A673 (cell line): ENCODE measurements around the gene TMSB15A.
"Not testable (repeated sequence)": the region's sequence is repeated elsewhere in the genome, so short reads cannot be mapped to it uniquely, and the experiment has no call there.

Source experiments
- CTCF ChIP-seq: fragments of 300-800, 200-600 bp; sonication (generic); conservative IDR thresholded peaks from 2 replicates; pipeline ENCODE4 v1.5.1; 2017; ENCODE audit warnings: low read depth, mild to moderate bottlenecking, antibody characterized with exemption, low read length, moderate library complexity, mixed read lengths
- EZH2 ChIP-seq: fragments of 200-600 bp; sonication (generic); IDR thresholded peaks from 2 replicates; pipeline ENCODE4 v1.6.1; 2017; ENCODE audit warnings: borderline replicate concordance, low read depth, mild to moderate bottlenecking, mixed read lengths, antibody characterized with exemption, low read length; ENCODE audit not compliant: poor library complexity, severe bottlenecking

GRCh38 chrX:102546175-102546574 is 29.6 kb upstream of the TMSB15A start:
- not testable (repeated sequence) for TF ChIP-seq CTCF, EZH2
